Measurements from ENCODE around the gene PRKN.

Gene PRKN

DNA sequence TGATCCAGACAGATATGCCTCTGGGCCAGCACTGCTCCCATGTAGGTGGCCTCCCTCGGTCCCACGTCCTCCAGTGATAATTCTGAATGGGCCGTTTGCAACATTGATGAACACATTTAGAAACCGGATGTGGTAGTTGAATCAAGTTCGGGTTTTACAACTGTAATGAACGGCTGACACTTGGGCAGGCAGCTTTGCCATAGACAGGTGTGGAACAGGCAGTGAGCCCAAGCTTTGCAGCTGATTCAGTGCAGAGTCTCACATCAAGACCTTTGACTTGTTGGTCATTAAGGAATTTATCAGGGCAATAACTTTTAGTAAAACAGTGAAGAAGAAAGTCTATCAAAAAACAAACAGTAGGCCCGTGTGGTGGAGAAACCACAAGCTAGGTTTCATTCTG lies 987.1 kb downstream of the PRKN start:
- TF ChIP-seq ZNF555 (tag by site-specific recombination; conservative IDR thresholded peaks at IDR 0.05) (no peak), ZNF366 (tag by site-specific recombination; conservative IDR thresholded peaks at IDR 0.05) (no peak), ZNF23 (tag by site-specific recombination; IDR thresholded peaks at IDR 0.05; ENCODE audit: borderline replicate concordance) (no peak), ZNF621 (tag by site-specific recombination; IDR thresholded peaks at IDR 0.05) (no peak), ZNF704 (tag by site-specific recombination; IDR thresholded peaks at IDR 0.05) (no peak), ZNF510 (tag by site-specific recombination; IDR thresholded peaks at IDR 0.05; ENCODE audit: insufficient replicate concordance) (no peak), ZNF138 (tag by site-specific recombination; IDR thresholded peaks at IDR 0.05; ENCODE audit: borderline replicate concordance) (no peak), OVOL3 (tag by site-specific recombination; IDR thresholded peaks at IDR 0.05) (no peak), YY1 (tag by site-specific recombination; IDR thresholded peaks at IDR 0.05) (no peak)
- TF ChIP-seq, protein P1, sequence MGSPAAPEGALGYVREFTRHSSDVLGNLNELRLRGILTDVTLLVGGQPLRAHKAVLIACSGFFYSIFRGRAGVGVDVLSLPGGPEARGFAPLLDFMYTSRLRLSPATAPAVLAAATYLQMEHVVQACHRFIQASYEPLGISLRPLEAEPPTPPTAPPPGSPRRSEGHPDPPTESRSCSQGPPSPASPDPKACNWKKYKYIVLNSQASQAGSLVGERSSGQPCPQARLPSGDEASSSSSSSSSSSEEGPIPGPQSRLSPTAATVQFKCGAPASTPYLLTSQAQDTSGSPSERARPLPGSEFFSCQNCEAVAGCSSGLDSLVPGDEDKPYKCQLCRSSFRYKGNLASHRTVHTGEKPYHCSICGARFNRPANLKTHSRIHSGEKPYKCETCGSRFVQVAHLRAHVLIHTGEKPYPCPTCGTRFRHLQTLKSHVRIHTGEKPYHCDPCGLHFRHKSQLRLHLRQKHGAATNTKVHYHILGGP (tag by site-specific recombination; IDR thresholded peaks at IDR 0.05), result no peak
- TF ChIP-seq, protein P2, sequence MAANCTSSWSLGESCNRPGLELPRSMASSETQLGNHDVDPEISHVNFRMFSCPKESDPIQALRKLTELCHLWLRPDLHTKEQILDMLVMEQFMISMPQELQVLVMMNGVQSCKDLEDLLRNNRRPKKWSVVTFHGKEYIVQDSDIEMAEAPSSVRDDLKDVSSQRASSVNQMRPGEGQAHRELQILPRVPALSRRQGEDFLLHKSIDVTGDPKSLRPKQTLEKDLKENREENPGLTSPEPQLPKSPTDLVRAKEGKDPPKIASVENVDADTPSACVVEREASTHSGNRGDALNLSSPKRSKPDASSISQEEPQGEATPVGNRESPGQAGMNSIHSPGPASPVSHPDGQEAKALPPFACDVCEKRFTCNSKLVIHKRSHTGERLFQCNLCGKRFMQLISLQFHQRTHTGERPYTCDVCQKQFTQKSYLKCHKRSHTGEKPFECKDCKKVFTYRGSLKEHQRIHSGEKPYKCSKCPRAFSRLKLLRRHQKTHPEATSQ (tag by site-specific recombination; IDR thresholded peaks at IDR 0.05), result no peak
- CTCF ChIA-PET, result interaction anchor here (1.7 to 1.9 kb wide), 2 partner anchors 9 to 322 kb away, joined by 4 to 10 read pairs; no protein-coding TSS in a partner anchor
- Histone ChIP-seq H3K27ac (ENCODE audit: extremely low read depth, low read depth, low read length) (no peak overlapping the region), H3K4me1 (ENCODE audit: control insufficient read depth, insufficient read depth, low read length) (no peaks in the 10 kb centered on the region), H3K36me3 (ENCODE audit: control insufficient read depth in 2 of 2, insufficient read depth in 1 of 2, low read length in 2 of 2) (no peaks in the 10 kb centered on the region), H3K4me3 (ENCODE audit: low read depth, low read length) (no peak overlapping the region), H3K9me3 (ENCODE audit: control insufficient read depth, insufficient read depth, low read depth, low read length) (no peaks in the 10 kb centered on the region)
- POLR2A ChIA-PET, result no interaction called here

GRCh38 chr6:161736781-161737292 lies 990.7 kb downstream of the PRKN start:
- H3K9me3 ChIP-seq (ENCODE audit: control insufficient read depth, insufficient read depth, low read depth, low read length), result no peaks in the 10 kb centered on the region
- ChIA-PET POLR2A (no interaction called here), CTCF (interaction anchor here (1.5 kb wide), 1 partner anchor 12 kb away, joined by 8 read pairs; no protein-coding TSS in a partner anchor)
- no peak overlapping the region for H3K27ac ChIP-seq (ENCODE audit: extremely low read depth, low read depth, low read length)
- no peak overlapping the region for H3K4me3 ChIP-seq (ENCODE audit: low read depth, low read length)
- no peaks in the 10 kb centered on the region for H3K36me3 ChIP-seq (ENCODE audit: control insufficient read depth in 2 of 2, insufficient read depth in 1 of 2, low read length in 2 of 2)
- TF ChIP-seq ZNF544 (tag by site-specific recombination; IDR thresholded peaks at IDR 0.05) (no peak), GLIS1 (tag by site-specific recombination; IDR thresholded peaks at IDR 0.05) (no peak), KLF7 (tag by site-specific recombination; IDR thresholded peaks at IDR 0.05; ENCODE audit: borderline replicate concordance) (no peak), REST (tag by site-specific recombination; IDR thresholded peaks at IDR 0.05) (no peak), ZNF423 (tag by site-specific recombination; IDR thresholded peaks at IDR 0.05) (no peak), ZBTB1 (tag by site-specific recombination; IDR thresholded peaks at IDR 0.05) (no peak), KLF8 (tag by site-specific recombination; IDR thresholded peaks at IDR 0.05) (no peak), KLF9 (tag by site-specific recombination; IDR thresholded peaks at IDR 0.05; ENCODE audit: low read depth) (no peak), ZBTB48 (tag by site-specific recombination; IDR thresholded peaks at IDR 0.05) (no peak), ZNF768 (tag by site-specific recombination; IDR thresholded peaks at IDR 0.05) (no peak), ZNF610 (tag by site-specific recombination; IDR thresholded peaks at IDR 0.05; ENCODE audit: borderline replicate concordance) (no peak), HOXD13 (CRISPR knock-in tag; IDR thresholded peaks at IDR 0.05; ENCODE audit: borderline replicate concordance) (no peak), ZNF26 (tag by site-specific recombination; IDR thresholded peaks at IDR 0.05) (no peak)
- H3K4me1 ChIP-seq (ENCODE audit: control insufficient read depth, insufficient read depth, low read length), result no peaks in the 10 kb centered on the region
